OCI-LY7 (cell line): Measurements from ENCODE around the gene FTSJ3. TPM values are rescaled to one million over a fixed set of nuclear protein-coding genes. Genes with fewer than 3 reads are reported as not detected.
"Not testable (repeated sequence)": the region's sequence is repeated elsewhere in the genome, so short reads cannot be mapped to it uniquely, and the experiment has no call there.

Source experiments
- BruUV-seq: library from RNA; stranded (reverse); fragments of 400-500 nt; replicated peaks from 2 replicates; lab custom pipeline; 2021; lab: Mats Ljungman, UMichigan
- CTCF ChIA-PET: fragments of 300-600 bp; sonication (Branson Sonifier 250); formaldehyde crosslinking; loops from one replicate; lab custom pipeline; 2022; ENCODE audit warnings: antibody characterized with exemption; ENCODE audit not compliant: unreplicated experiment; lab: Charles Lee
- POLR2A ChIA-PET: fragments of 300-600 bp; sonication (Branson Sonifier 250); formaldehyde crosslinking; loops from one replicate; lab custom pipeline; 2022; ENCODE audit warnings: antibody characterized with exemption; lab: Charles Lee
- DNase-seq: peaks from one replicate; pipeline ENCODE4 v3.0.0-alpha.2; 2015; ENCODE audit warnings: low spot score
- H2AFZ ChIP-seq: fragments of 200-600 bp; sonication (generic), shearing (Covaris generic); 2 replicates; pipeline ENCODE4 v1.6.1; 2014; ENCODE audit warnings: mild to moderate bottlenecking, antibody characterized with exemption, low read length, moderate library complexity
- H3K27ac ChIP-seq: fragments of 200-600 bp; sonication (generic); 2 replicates; pipeline ENCODE4 v1.5.1; 2014; ENCODE audit warnings: mixed run types, low read depth, mild to moderate bottlenecking, moderate library complexity, low read length, inconsistent platforms; ENCODE audit not compliant: poor library complexity, severe bottlenecking
- H3K36me3 ChIP-seq: fragments of 200-600 bp; sonication (generic); 2 replicates; pipeline ENCODE4 v1.6.1; 2014; ENCODE audit warnings: mild to moderate bottlenecking, antibody characterized with exemption, low read length, moderate library complexity, mixed read lengths; ENCODE audit not compliant: insufficient read depth
- H3K4me1 ChIP-seq: fragments of 200-600 bp; sonication (generic); 2 replicates; pipeline ENCODE4 v1.5.1; 2014; ENCODE audit warnings: mild to moderate bottlenecking, low read length; ENCODE audit not compliant: insufficient read depth, poor library complexity, severe bottlenecking
- H3K4me2 ChIP-seq: fragments of 200-600 bp; sonication (generic); 2 replicates; pipeline ENCODE4 v1.6.1; 2014; ENCODE audit warnings: mild to moderate bottlenecking, low read length
- H3K4me3 ChIP-seq: fragments of 200-600 bp; sonication (generic); 2 replicates; pipeline ENCODE4 v1.5.1; 2014; ENCODE audit warnings: mild to moderate bottlenecking, low read depth, low read length; ENCODE audit not compliant: poor library complexity, severe bottlenecking
- H3K79me2 ChIP-seq: fragments of 200-600 bp; sonication (generic); 2 replicates; pipeline ENCODE4 v1.6.1; 2016; ENCODE audit warnings: low read depth, mild to moderate bottlenecking, low read length, moderate library complexity, mixed read lengths; ENCODE audit not compliant: insufficient read depth
- H3K9me2 ChIP-seq: fragments of 200-600 bp; sonication (generic); 2 replicates; pipeline ENCODE4 v1.6.1; 2016; ENCODE audit warnings: mild to moderate bottlenecking, low read length, mixed read lengths; ENCODE audit not compliant: insufficient read depth
- H3K9me3 ChIP-seq: fragments of 200-600 bp; sonication (generic); 2 replicates; pipeline ENCODE4 v1.6.1; 2014; ENCODE audit warnings: mild to moderate bottlenecking, mixed run types, low read length, mixed read lengths
- H4K20me1 ChIP-seq: fragments of 200-600 bp; sonication (generic); 2 replicates; pipeline ENCODE4 v1.6.1; 2014; ENCODE audit warnings: mild to moderate bottlenecking, antibody characterized with exemption, low read length, moderate library complexity, mixed read lengths; ENCODE audit not compliant: insufficient read depth
- CTCF ChIP-seq: fragments of 200-600 bp; sonication (generic); conservative IDR thresholded peaks from 2 replicates; pipeline ENCODE4 v1.5.1; 2014; ENCODE audit warnings: mild to moderate bottlenecking, antibody characterized with exemption, low read length, moderate library complexity, mixed read lengths
- EZH2phosphoT487 ChIP-seq: fragments of 200-600 bp; sonication (generic); IDR thresholded peaks from 2 replicates; pipeline ENCODE4 v1.6.1; 2018; ENCODE audit warnings: low read depth, borderline replicate concordance, mild to moderate bottlenecking, mixed run types, antibody characterized with exemption, low read length, moderate library complexity, mixed read lengths
- intact Hi-C: fragments of 100-400 bp; cut with micrococcal nuclease; formaldehyde crosslinking; loops from one replicate; pipeline ENCODE4 v1.10.0; 2022; ENCODE audit not compliant: unreplicated experiment
- total RNA-seq, 2 experiments: library from RNA; depleted of rRNA in 1 of 2; stranded (reverse); fragments of >200 nt in 1 of 2; shearing (Covaris generic) in 1 of 2; gene quantifications; 2 replicates each; pipeline ENCODE4 v1.2.3, GENCODE V29; 2014 to 2022

The FTSJ3 gene
- total RNA-seq, 2 experiments from 2014 or later = 32.4 to 49.0 TPM

DNA sequence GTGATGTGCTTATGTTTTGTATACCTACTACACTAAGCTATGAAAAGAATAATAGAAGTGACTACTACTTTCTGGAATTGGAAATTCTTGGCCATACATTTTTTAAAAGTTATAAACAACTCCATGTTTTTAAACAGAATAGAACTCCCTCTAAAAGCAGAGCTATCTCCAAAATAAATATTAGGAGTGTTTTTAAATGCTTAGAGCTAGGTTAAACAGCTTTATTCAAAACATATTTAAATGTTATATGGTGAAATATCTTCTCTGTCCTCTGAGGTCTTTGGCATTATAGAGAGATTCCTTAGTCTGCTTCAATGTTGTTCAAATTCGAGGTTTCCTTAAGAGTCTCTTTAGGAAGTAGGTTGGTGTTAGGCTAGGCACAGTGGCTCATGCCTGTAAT, 23.1 kb downstream of the FTSJ3 start:
- Histone ChIP-seq H3K36me3 (peaks cover 99% of the 10 kb centered on the region), H2AFZ (no peak overlapping the region), H3K79me2 (no peaks in the 10 kb centered on the region), H4K20me1 (no peaks in the 10 kb centered on the region), H3K4me3 (no peak overlapping the region), H3K27ac (no peak overlapping the region), H3K4me2 (no peak overlapping the region), H3K9me3 (no peaks in the 10 kb centered on the region), H3K4me1 (no peaks in the 10 kb centered on the region), H3K9me2 (no peaks in the 10 kb centered on the region)
- DNase-seq = no peak
- CTCF ChIA-PET = no interaction called here
- TF ChIP-seq EZH2phosphoT487 (no peak), CTCF (no peak)
- intact Hi-C loops = loop anchor here (10.0 kb wide), 1 partner anchor 50 kb away; no protein-coding TSS in a partner anchor
- no TSS peak for BruUV-seq
- POLR2A ChIA-PET = interaction anchor here (0.6 to 1.0 kb wide), 6 partner anchors 14 to 1412 kb away, joined by 3 to 7 read pairs (median 4); no protein-coding TSS in a partner anchor

DNA sequence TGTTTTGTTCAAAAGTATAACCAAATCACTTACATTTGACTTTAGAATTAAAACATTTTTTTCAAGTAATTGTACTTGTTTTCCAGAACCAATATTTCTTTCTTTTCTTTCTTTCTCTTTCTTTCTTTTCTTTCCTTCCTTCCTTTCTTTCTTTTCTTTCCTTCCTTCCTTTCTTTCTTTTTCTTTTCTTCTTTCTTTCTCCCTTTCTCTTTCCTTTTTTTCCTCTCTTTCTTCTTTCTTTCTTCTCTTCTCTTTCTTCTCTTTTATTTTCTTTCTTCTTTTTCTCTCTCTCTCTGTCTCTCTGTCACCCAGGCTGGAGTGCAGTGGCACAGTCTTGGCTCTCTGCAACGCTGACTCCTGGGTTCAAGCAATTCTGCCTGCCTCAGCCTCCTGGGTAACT, 26.7 kb downstream of the FTSJ3 start:
- H2AFZ ChIP-seq = no peak overlapping the region
- no peak overlapping the region for H3K4me3 ChIP-seq
- CTCF ChIA-PET = no interaction called here
- H3K36me3 ChIP-seq = peaks cover 100% of the 10 kb centered on the region
- no peaks in the 10 kb centered on the region for H4K20me1 ChIP-seq
- TF ChIP-seq CTCF (no peak), EZH2phosphoT487 (no peak)
- no peak for DNase-seq
- H3K4me1 ChIP-seq = no peaks in the 10 kb centered on the region
- POLR2A ChIA-PET = no interaction called here
- H3K27ac ChIP-seq = no peak overlapping the region
- no peaks in the 10 kb centered on the region for H3K9me3 ChIP-seq
- no peaks in the 10 kb centered on the region for H3K9me2 ChIP-seq
- BruUV-seq = no TSS peak
- intact Hi-C loops = loop anchor here (10.0 kb wide), 1 partner anchor 46 kb away; no protein-coding TSS in a partner anchor
- no peak overlapping the region for H3K4me2 ChIP-seq
- no peaks in the 10 kb centered on the region for H3K79me2 ChIP-seq

- H3K27ac ChIP-seq = no peak overlapping the region
- no peak for TF ChIP-seq EZH2phosphoT487
- H3K9me2 ChIP-seq = no peaks in the 10 kb centered on the region
- CTCF ChIA-PET = no interaction called here
- H3K4me1 ChIP-seq = no peaks in the 10 kb centered on the region
- no TSS peak for BruUV-seq
- peaks cover 100% of the 10 kb centered on the region for H3K36me3 ChIP-seq
- H3K9me3 ChIP-seq = no peaks in the 10 kb centered on the region
- H4K20me1 ChIP-seq = no peaks in the 10 kb centered on the region
- no peak overlapping the region for H3K4me2 ChIP-seq
- H3K79me2 ChIP-seq = peaks cover 7% of the 10 kb centered on the region; the same call in 1 of the 2 replicates
- intact Hi-C loops = no loop called here
- H2AFZ ChIP-seq = no peak overlapping the region
- POLR2A ChIA-PET = interaction anchor here (0.5 to 1.6 kb wide), 2 partner anchors 12 to 16 kb away, joined by 4 to 8 read pairs; no protein-coding TSS in a partner anchor
- no peak for DNase-seq
- no peak overlapping the region for H3K4me3 ChIP-seq
These were observed 28.8 kb downstream of the FTSJ3 start for GRCh38 chr17:63798572-63799106.

DNA sequence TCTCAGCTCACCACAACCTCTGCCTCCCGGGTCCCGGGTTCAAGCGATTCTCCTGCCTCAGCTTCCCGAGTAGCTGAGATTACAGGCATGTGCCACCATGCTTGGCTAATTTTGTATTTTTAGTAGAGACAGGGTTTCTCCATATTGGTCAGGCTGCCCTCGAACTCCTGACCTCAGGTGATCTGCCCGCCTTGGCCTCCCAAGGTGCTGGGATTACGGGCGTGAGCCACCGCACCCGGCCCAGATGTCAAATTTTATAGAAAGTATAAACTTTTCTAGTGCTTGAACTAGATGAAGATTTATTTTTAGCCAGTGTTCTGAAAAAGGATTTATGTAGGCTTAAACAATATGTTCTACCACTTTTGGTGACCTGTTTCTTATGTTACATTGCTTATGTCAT, 31.1 kb downstream of the FTSJ3 start:
- Histone ChIP-seq H3K36me3 (peaks cover 100% of the 10 kb centered on the region), H3K79me2 (peaks cover 28% of the 10 kb centered on the region; the same call in 1 of the 2 replicates)
- H2AFZ ChIP-seq, intact Hi-C loops, H4K20me1 ChIP-seq, H3K4me2 ChIP-seq, H3K27ac ChIP-seq, H3K9me3 ChIP-seq, BruUV-seq, H3K4me1 ChIP-seq, DNase-seq, CTCF ChIA-PET, H3K4me3 ChIP-seq, H3K9me2 ChIP-seq, POLR2A ChIA-PET: not testable (repeated sequence)
